Erythroblast (primary cell): ENCODE results near the gene PLXNA1.
A peak's percentile ranks its signal among the peaks of the same experiment; 100 is the strongest.

ENCODE experiments used
- DNase-seq, 2 experiments: peaks; one replicate each; lab custom pipeline; 2025; lab: John Stamatoyannopoulos, UW
- GATA1 ChIP-seq: IDR thresholded peaks from 2 replicates; pipeline ENCODE4 v1.6.1; 2011; ENCODE audit warnings: low read depth, mild to moderate bottlenecking, control low read depth, low read length, moderate library complexity
- POLR2A ChIP-seq: IDR thresholded peaks from 2 replicates; pipeline ENCODE4 v1.6.1; 2011; ENCODE audit warnings: mild to moderate bottlenecking, low read length

PLXNA1 gene

DNA sequence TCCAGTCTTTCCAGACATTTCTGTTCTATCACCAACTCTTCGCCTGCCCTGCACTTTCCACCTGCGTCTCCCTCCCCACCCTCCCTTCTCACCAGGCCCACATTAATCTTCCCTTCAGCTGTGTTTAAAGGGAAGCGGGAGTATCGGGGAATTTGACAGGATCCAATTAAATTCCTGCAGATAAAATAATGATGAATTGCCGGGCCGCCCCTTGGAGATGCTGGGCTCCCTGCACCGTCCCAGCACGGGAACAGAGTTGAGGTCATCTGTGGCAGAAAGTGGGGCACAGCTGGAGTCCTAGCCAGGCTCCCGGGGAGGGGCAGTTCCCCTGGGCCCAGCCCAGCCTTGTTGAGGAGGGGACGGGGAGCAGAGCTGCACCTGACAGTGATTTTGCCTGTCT lies 30.3 kb downstream of the PLXNA1 start:
- DNase-seq = no peak
- TF ChIP-seq GATA1 = no peak
- TF ChIP-seq POLR2A = no peak

DNA sequence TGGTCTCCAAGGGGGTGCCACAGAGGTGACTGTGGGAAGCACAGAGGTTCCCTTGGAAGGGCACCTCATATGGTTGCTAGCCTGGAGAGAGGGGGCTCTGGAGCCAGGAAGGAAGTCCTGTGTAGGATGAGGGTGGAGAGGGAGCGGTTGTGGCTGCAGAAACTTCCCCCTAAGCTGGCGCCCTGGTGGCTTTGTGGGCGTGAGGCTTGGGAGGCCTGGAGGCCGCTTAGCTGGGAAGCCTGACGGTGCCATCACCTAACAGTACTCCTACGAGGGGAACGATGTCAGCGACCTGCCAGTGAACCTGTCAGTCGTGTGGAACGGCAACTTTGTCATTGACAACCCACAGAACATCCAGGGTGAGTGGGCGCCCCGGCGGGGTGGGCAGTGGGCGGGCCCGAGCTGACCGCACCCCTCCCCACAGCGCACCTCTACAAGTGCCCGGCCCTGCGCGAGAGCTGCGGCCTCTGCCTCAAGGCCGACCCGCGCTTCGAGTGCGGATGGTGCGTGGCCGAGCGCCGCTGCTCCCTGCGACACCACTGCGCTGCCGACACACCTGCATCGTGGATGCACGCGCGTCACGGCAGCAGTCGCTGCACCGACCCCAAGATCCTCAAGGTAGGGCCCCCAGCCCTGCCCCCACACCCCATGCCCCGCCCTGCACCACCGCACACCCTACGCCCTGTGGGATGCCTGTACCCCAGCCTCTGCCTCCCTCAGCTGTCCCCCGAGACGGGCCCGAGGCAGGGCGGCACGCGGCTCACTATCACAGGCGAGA lies 31.0 kb downstream of the PLXNA1 start:
- TF ChIP-seq POLR2A (no peak), GATA1 (no peak)
- DNase-seq = no peak

DNA sequence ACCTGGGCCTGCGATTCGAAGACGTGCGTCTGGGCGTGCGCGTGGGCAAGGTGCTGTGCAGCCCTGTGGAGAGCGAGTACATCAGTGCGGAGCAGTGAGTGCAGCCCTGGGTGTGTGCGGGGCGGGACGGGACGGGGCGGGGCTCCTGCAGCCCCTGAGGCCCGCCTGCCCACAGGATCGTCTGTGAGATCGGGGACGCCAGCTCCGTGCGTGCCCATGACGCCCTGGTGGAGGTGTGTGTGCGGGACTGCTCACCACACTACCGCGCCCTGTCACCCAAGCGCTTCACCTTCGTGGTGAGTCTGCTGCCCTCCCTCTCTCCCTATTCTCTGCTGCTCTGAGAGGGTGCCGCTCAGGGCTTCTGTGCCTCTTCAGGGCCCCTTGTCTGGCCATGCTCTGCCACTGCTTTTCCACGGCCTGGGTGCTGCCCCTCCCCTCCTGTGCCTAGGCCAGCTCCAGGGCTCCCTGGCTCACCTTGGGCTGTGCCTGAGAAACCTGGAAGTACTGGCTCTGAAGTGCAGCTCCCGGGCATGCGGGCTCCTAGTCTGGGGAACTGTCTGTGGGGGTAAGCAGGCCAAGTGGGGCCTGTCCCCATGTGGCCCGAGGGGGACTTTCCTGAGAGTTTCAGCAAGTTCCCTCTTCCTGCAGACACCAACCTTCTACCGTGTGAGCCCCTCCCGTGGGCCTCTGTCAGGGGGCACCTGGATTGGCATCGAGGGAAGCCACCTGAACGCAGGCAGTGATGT lies 31.8 kb downstream of the PLXNA1 start:
- no peak for DNase-seq
- TF ChIP-seq POLR2A (no peak), GATA1 (no peak)

DNA sequence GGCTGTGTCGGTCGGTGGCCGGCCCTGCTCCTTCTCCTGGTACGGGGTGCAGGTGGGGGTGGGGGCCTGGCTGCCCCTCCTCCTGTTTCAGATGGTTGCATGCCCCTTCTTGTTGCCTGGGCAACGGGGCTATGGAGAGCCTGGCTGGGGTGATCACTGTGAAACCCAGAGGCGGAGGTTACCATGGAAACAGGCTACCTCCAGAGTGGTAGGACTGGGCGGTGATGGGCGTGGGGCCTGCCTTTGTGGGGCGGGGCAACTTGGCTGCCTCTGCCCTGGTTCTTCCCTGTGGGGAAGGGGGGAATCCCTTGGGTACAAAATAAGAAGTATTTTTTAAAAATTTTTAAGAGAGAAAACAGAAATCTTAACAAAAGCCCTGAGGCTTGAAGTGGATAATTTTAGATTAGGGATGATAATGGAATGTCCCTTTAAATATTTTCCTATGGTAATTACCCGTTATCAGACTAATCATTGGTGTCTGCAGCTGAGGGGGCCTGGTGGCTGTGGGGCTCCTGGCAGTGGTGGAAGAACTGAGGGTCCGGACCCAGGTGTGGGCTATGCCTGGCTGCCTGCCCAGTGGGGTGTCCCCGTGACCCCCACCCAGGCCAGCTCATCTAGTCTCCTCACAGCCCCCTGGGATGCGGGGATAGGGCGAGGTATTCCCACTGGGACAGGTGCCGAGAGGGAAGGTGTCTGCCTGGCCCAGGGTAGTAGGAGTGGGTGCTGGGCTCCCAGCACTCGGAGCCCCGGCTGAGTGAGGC lies 32.5 kb downstream of the PLXNA1 start:
- peak; percentile 38 to 41 for DNase-seq
- TF ChIP-seq GATA1 = no peak
- no peak for TF ChIP-seq POLR2A

DNA sequence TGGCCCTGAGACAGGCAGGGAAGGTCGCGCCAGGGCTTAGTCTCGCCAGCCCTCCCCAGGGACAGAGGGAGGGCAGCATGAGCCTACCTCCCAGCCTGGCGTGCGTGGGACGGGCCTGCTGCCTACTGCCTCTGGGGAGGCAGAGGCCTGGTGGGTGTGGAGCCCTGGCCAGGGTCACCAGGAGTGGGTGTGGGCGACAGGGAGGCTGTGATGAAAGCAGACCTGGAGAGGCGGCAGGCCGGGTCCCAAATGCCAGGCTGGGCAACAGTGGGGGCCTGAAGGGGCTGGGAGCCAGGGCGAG lies 33.1 kb downstream of the PLXNA1 start:
- no peak for DNase-seq
- TF ChIP-seq POLR2A = no peak
- TF ChIP-seq GATA1 = no peak

- no peak for TF ChIP-seq GATA1
- no peak for TF ChIP-seq POLR2A
- no peak for DNase-seq
These were observed 33.5 kb downstream of the PLXNA1 start for GRCh38 chr3:127016461-127016860.

GRCh38 chr3:127017229-127017628 lies 34.3 kb downstream of the PLXNA1 start:
- TF ChIP-seq GATA1 = no peak
- TF ChIP-seq POLR2A = no peak
- no peak for DNase-seq

- TF ChIP-seq GATA1 (no peak), POLR2A (no peak)
- DNase-seq = no peak
These were observed 34.9 kb downstream of the PLXNA1 start for GRCh38 chr3:127017781-127018180.

DNA sequence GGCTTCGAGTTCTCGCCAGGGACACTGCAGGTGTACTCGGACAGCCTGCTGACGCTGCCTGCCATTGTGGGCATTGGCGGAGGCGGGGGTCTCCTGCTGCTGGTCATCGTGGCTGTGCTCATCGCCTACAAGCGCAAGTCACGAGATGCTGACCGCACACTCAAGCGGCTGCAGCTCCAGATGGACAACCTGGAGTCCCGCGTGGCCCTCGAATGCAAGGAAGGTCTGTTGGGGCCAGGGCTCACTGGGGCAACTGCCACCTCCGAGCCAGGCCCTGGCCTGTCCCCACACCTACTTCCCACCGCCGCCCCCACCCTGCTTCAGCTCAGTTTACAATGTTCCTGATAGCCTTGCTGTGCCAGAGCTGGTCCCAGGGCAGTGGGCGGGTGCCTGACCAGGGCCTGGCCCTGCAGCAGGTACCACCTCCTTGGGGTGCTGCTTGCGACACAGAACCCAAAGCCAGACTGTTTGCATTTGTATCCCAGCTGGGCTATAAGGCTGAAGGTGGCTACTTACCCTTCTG lies 35.5 kb downstream of the PLXNA1 start:
- TF ChIP-seq POLR2A (no peak), GATA1 (no peak)
- no peak for DNase-seq

DNA sequence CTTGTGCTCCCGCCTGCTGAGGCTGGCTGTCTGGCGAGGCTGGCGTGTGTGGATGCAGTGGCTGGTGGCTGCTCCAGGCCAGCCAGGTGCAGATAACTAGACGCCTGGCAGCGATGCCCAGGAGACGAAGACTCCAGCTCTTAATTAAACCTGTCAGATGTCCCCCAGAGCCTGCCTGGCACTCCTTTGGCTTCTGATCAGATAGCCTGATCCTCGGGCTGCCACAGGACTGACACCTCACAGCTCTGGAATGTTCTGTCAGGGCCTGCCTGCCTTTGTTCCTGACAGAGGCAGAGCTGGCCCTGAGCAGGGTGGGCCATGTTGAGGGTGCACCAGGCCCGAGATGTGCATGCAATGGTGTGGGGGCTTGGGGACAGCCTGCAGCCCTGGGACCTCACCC lies 36.5 kb downstream of the PLXNA1 start:
- no peak for DNase-seq
- TF ChIP-seq POLR2A = no peak

DNA sequence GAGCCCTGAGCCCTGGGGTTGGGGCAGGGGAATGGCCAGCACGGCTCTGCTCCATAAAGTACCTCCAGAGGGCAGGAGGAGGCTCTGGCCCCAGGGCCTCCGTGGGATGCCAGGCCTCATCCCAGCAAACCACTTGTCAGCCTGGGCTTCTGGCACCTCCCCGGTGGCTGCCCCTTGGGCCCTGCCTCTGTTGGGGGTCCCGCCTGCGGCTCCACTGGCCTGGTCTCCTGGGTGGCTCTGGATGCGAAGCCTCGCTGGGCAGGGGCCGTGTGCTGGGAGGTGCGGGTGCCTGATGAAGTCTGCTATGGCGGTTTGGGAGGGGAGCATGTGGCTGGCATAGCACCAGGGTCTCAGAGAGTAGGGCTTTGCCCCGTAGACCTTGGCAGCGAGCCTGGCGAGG lies 37.6 kb downstream of the PLXNA1 start:
- no peak for TF ChIP-seq POLR2A
- no peak for TF ChIP-seq GATA1
- no peak for DNase-seq

DNA sequence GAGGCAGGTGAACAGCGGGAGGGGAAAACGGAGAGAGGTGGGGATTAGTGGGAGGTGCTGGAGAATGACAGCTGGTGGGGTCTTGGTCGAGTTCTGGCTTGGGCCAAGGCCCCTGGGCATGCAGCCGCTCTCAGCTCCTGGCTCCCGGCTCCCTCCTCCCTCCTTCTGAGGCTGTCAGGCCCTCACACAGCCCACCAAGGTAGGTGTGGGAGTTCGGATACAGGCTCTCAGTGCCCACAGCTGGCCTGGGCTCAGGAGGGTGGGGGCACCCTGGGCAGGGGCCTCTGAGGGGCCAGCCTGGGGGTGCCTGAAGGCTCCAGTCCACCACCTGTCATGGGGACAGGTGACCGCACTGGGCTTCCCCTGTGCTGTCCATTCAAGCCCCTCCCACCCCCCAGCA lies 39.9 kb downstream of the PLXNA1 start:
- no peak for DNase-seq
- no peak for TF ChIP-seq POLR2A
- no peak for TF ChIP-seq GATA1

- peak in 1 of 2 experiments; percentile 10 for DNase-seq
- TF ChIP-seq GATA1 = no peak
- TF ChIP-seq POLR2A = no peak
These were observed 42.5 kb downstream of the PLXNA1 start for GRCh38 chr3:127025456-127025855.

GRCh38 chr3:127026036-127026435 lies 43.1 kb downstream of the PLXNA1 start:
- TF ChIP-seq GATA1 (no peak), POLR2A (no peak)
- DNase-seq = no peak
